IMR-90 (cell line): Measurements from ENCODE around the gene GRB2. TPM values are rescaled to one million over a fixed set of nuclear protein-coding genes. Genes with fewer than 3 reads are reported as not detected.

Experiments used
- ATAC-seq: fragments of 200-7000 bp; cut with Tn5 transposase; 2 replicates; pipeline ENCODE4 v1.9.1; 2020; ENCODE audit warnings: low read depth, mild to moderate bottlenecking, moderate library complexity
- BruUV-seq: library from RNA; stranded (reverse); fragments of 400-500 nt; replicated peaks from 2 replicates; lab custom pipeline; 2021; lab: Mats Ljungman, UMichigan
- CTCF ChIA-PET: fragments of 300-600 bp; formaldehyde crosslinking; extraction: SDS; loops from one replicate; lab custom pipeline; 2021; ENCODE audit warnings: antibody characterized with exemption; lab: Yijun Ruan, JAX
- POLR2A ChIA-PET: fragments of 300-600 bp; sonication (Branson Sonifier 250); formaldehyde crosslinking; loops from one replicate; lab custom pipeline; 2022; ENCODE audit warnings: antibody characterized with exemption; ENCODE audit not compliant: unreplicated experiment; lab: Charles Lee
- DNase-seq: peaks from one replicate; pipeline ENCODE4 v3.0.0; 2013
- H2AFZ ChIP-seq: replicated peaks from 2 replicates; pipeline ENCODE3; 2013; ENCODE audit warnings: low read length, mild to moderate bottlenecking; ENCODE audit not compliant: poor library complexity
- H2AK5ac ChIP-seq: 2 replicates; pipeline ENCODE4 v1.6.1; 2013; ENCODE audit warnings: low read depth, low read length, inconsistent platforms
- H2AK9ac ChIP-seq: replicated peaks from 2 replicates; pipeline ENCODE3; 2013; ENCODE audit warnings: mild to moderate bottlenecking, low read depth, low read length, moderate library complexity; ENCODE audit not compliant: poor library complexity
- H2BK120ac ChIP-seq: 2 replicates; pipeline ENCODE4 v1.6.1; 2013; ENCODE audit warnings: low read depth, low read length, inconsistent platforms
- H2BK15ac ChIP-seq: 3 replicates; pipeline ENCODE4 v1.6.1; 2013; ENCODE audit warnings: low read depth, low read length, inconsistent platforms
- H2BK20ac ChIP-seq: 2 replicates; pipeline ENCODE4 v1.6.1; 2013; ENCODE audit warnings: low read depth, mild to moderate bottlenecking, inconsistent platforms, low read length, moderate library complexity
- H2BK5ac ChIP-seq: 2 replicates; pipeline ENCODE4 v1.6.1; 2013; ENCODE audit warnings: mild to moderate bottlenecking, low read depth, low read length, inconsistent platforms; ENCODE audit not compliant: poor library complexity, severe bottlenecking
- H3K14ac ChIP-seq: replicated peaks from 2 replicates; pipeline ENCODE4 v1.6.1; 2013; ENCODE audit warnings: low read depth, low read length, inconsistent platforms
- H3K18ac ChIP-seq: 2 replicates; pipeline ENCODE4 v1.6.1; 2013; ENCODE audit warnings: low read depth, low read length, control low read depth
- H3K23ac ChIP-seq: 2 replicates; pipeline ENCODE4 v1.6.1; 2013; ENCODE audit warnings: low read depth, low read length, inconsistent platforms
- H3K27ac ChIP-seq: 2 replicates; pipeline ENCODE4 v1.5.1; 2013; ENCODE audit warnings: mild to moderate bottlenecking, control low read depth, low read length; ENCODE audit not compliant: insufficient read depth
- H3K27me3 ChIP-seq: 2 replicates; pipeline ENCODE4 v1.6.1; 2013; ENCODE audit warnings: low read length; ENCODE audit not compliant: control insufficient read depth, insufficient read depth
- H3K36me3 ChIP-seq: 2 replicates; pipeline ENCODE4 v1.6.1; 2013; ENCODE audit warnings: low read length, mixed read lengths; ENCODE audit not compliant: control insufficient read depth, insufficient read depth
- H3K4ac ChIP-seq: 2 replicates; pipeline ENCODE4 v1.6.1; 2013; ENCODE audit warnings: low read depth, low read length, inconsistent platforms
- H3K4me1 ChIP-seq: 2 replicates; pipeline ENCODE4 v1.6.1; 2013; ENCODE audit warnings: low read length, mixed read lengths; ENCODE audit not compliant: control insufficient read depth, insufficient read depth
- H3K4me2 ChIP-seq: 2 replicates; pipeline ENCODE4 v1.6.1; 2013; ENCODE audit warnings: low read depth, mild to moderate bottlenecking, control low read depth, low read length, moderate library complexity
- H3K4me3 ChIP-seq: 2 replicates; pipeline ENCODE4 v1.5.1; 2013; ENCODE audit warnings: low read depth, mild to moderate bottlenecking, control low read depth, low read length, moderate library complexity; ENCODE audit not compliant: insufficient read depth
- H3K56ac ChIP-seq: 2 replicates; pipeline ENCODE4 v1.6.1; 2013; ENCODE audit warnings: low read length, inconsistent platforms; ENCODE audit not compliant: insufficient read depth; ENCODE audit errors: extremely low read depth
- H3K79me1 ChIP-seq, 2 experiments: 2 replicates each; pipeline ENCODE4 v1.6.1; 2013; ENCODE audit warnings: low read length in 2 of 2, inconsistent platforms in 1 of 2, low read depth in 1 of 2
- H3K9ac ChIP-seq: 2 replicates; pipeline ENCODE4 v1.6.1; 2013; ENCODE audit warnings: low read depth, low read length, control low read depth
- H3K9me1 ChIP-seq: 2 replicates; pipeline ENCODE4 v1.6.1; 2013; ENCODE audit warnings: low read length, inconsistent platforms; ENCODE audit not compliant: insufficient read depth
- H3K9me3 ChIP-seq: 2 replicates; pipeline ENCODE4 v1.6.1; 2013; ENCODE audit warnings: low read length; ENCODE audit not compliant: control insufficient read depth, insufficient read depth
- H4K20me1 ChIP-seq: 2 replicates; pipeline ENCODE4 v1.6.1; 2013; ENCODE audit warnings: low read length, inconsistent platforms; ENCODE audit not compliant: insufficient read depth
- H4K5ac ChIP-seq: 2 replicates; pipeline ENCODE4 v1.6.1; 2013; ENCODE audit warnings: mild to moderate bottlenecking, low read depth, low read length, control low read depth
- H4K8ac ChIP-seq, 2 experiments: 2 replicates each; pipeline ENCODE4 v1.6.1; 2013; ENCODE audit warnings: low read depth in 2 of 2, low read length in 2 of 2, control low read depth in 1 of 2, inconsistent platforms in 1 of 2
- H4K91ac ChIP-seq: 2 replicates; pipeline ENCODE4 v1.6.1; 2013; ENCODE audit warnings: low read depth, low read length, inconsistent platforms; ENCODE audit not compliant: insufficient read depth
- CEBPB ChIP-seq: IDR thresholded peaks from 2 replicates; pipeline ENCODE4 v1.6.1; 2012; ENCODE audit warnings: low read depth, low read length, improper control_type of control experiment
- CHD1 ChIP-seq: IDR thresholded peaks from 2 replicates; pipeline ENCODE4 v1.6.1; 2012; ENCODE audit warnings: low read depth, low read length, improper control_type of control experiment
- CTCF ChIP-seq: conservative IDR thresholded peaks from 2 replicates; pipeline ENCODE4 v1.5.1; 2012; ENCODE audit warnings: mild to moderate bottlenecking, low read depth, low read length, improper control_type of control experiment
- MXI1 ChIP-seq: IDR thresholded peaks from 2 replicates; pipeline ENCODE4 v1.6.1; 2012; ENCODE audit warnings: low read depth, mild to moderate bottlenecking, low read length, moderate library complexity, borderline replicate concordance
- RAD21 ChIP-seq: IDR thresholded peaks from 2 replicates; pipeline ENCODE4 v1.6.1; 2012; ENCODE audit warnings: low read length, improper control_type of control experiment
- RCOR1 ChIP-seq: IDR thresholded peaks from 2 replicates; pipeline ENCODE4 v1.6.1; 2012; ENCODE audit warnings: mild to moderate bottlenecking, low read length, improper control_type of control experiment; ENCODE audit not compliant: insufficient replicate concordance
- RFX5 ChIP-seq: IDR thresholded peaks from 2 replicates; pipeline ENCODE4 v1.8.0; 2012; ENCODE audit warnings: low read depth, mild to moderate bottlenecking, low read length, moderate library complexity
- WGBS, 2 experiments: methylation state at CpG; one replicate each; pipeline versions ENCODE4 v1.1.5 to v1.1.7; 2013; ENCODE audit warnings: missing lambda C conversion rate in 2 of 2; ENCODE audit not compliant: insufficient read length in 1 of 2; ENCODE audit errors: extremely low coverage in 2 of 2; 5-methylcytosine and 5-hydroxymethylcytosine counted together
- dilution Hi-C: fragments of 300-500 bp; cut with HindIII; formaldehyde crosslinking; loops from one replicate; pipeline ENCODE4 v1.14.3; 2018; ENCODE audit warnings: low sequenced_read_pairs; ENCODE audit not compliant: unreplicated experiment
- in situ Hi-C: fragments of 300-500 bp; cut with MboI; formaldehyde crosslinking; loops from 3 replicates; pipeline ENCODE4 v1.14.3; 2019; ENCODE audit warnings: low sequenced_read_pairs, inconsistent platforms, mixed read lengths
- intact Hi-C: fragments of 100-400 bp; cut with micrococcal nuclease; formaldehyde crosslinking; loops from 2 replicates; pipeline ENCODE4 v1.10.0; 2022
- polyA plus RNA-seq, 3 experiments: library from polyadenylated mRNA; depleted of rRNA; stranded (reverse); fragments of >200 nt; gene quantifications; 2 replicates each; pipeline ENCODE4 v1.2.3, GENCODE V29; 2012; ENCODE audit warnings: low replicate concordance in 1 of 3
- total RNA-seq: library from RNA; depleted of rRNA; stranded (reverse); fragments of >200 nt; gene quantifications from 2 replicates; pipeline ENCODE4 v1.2.3, GENCODE V29; 2012
- TF ChIP-seq, protein P1 (sequence below): fragments of 150-350 bp; IDR thresholded peaks from 2 replicates; pipeline ENCODE4 v1.6.1; 2016; ENCODE audit warnings: low read depth, mild to moderate bottlenecking, low read length, moderate library complexity, borderline replicate concordance

Gene GRB2
- total and polyA plus RNA-seq, 2 of the 4 experiments (the other 2 are of a cell fraction): 49.3 to 62.1 TPM

DNA sequence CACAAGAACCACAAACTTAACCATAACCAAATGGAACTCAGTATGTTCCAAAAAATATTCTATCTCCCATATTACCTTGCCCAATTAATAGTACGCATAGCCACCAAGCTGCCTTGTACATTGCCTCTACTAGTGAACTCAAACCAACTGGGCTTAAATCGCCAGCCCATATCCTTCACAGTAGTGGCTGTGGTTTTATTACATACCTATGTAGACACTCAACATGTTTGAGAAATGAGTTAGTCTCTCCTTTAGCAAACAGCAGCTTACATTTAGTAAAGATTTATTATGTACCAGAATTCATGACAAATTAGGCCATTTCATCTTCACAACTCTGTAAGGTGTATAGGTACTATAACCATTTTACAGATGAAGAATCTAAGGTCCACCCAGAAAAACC is 41.4 kb downstream of the GRB2 start:
- Histone ChIP-seq H3K23ac (no peak overlapping the region), H3K4me3 (no peak overlapping the region), H3K4me1 (peaks cover 15% of the 10 kb centered on the region), H3K79me1 (peaks cover 39 to 90% of the 10 kb centered on the region in 2 experiments), H2BK20ac (no peak overlapping the region), H3K27me3 (no peaks in the 10 kb centered on the region), H3K9ac (no peak overlapping the region), H3K9me1 (peaks cover 16% of the 10 kb centered on the region), H4K8ac (no peak overlapping the region), H3K18ac (no peak overlapping the region; the same call in 1 of the 2 replicates), H3K4me2 (peak overlapping the region; percentile 50; the same call in 1 of the 2 replicates), H4K91ac (no peak overlapping the region), H4K20me1 (peaks cover 97% of the 10 kb centered on the region), H3K56ac (no peak overlapping the region), H2BK15ac (no peak overlapping the region), H2AK9ac (no peak overlapping the region), H3K9me3 (no peaks in the 10 kb centered on the region), H4K5ac (no peak overlapping the region), H2AFZ (no peak overlapping the region), H3K14ac (no peak overlapping the region; the same call in 1 of the 2 replicates), H3K27ac (no peak overlapping the region), H3K4ac (no peak overlapping the region), H2AK5ac (no peak overlapping the region), H2BK120ac (no peak overlapping the region), H3K36me3 (no peaks in the 10 kb centered on the region), H2BK5ac (peak overlapping the region; percentile 42)
- CTCF ChIA-PET: interaction anchor here (1.2 kb wide), 2 partner anchors 16 to 41 kb away, joined by 3 to 7 read pairs; no protein-coding TSS in a partner anchor
- in situ Hi-C loops: no loop called here
- intact Hi-C loops: loop anchor here (5.0 kb wide), 2 partner anchors 37 to 38 kb away; no protein-coding TSS in a partner anchor
- no CpG with 5 or more reads among the region's 2 CpGs for WGBS, 2 experiments
- no TSS peak for BruUV-seq
- dilution Hi-C loops: no loop called here
- DNase-seq (peak; percentile 84), ATAC-seq (peak; percentile 86)
- TF ChIP-seq CTCF (no peak), RCOR1 (no peak), CHD1 (no peak), RAD21 (no peak), MXI1 (no peak), RFX5 (no peak), CEBPB (peak; percentile 31; the same call in 1 of the 2 replicates)
- TF ChIP-seq, protein P1, sequence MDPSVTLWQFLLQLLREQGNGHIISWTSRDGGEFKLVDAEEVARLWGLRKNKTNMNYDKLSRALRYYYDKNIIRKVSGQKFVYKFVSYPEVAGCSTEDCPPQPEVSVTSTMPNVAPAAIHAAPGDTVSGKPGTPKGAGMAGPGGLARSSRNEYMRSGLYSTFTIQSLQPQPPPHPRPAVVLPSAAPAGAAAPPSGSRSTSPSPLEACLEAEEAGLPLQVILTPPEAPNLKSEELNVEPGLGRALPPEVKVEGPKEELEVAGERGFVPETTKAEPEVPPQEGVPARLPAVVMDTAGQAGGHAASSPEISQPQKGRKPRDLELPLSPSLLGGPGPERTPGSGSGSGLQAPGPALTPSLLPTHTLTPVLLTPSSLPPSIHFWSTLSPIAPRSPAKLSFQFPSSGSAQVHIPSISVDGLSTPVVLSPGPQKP: no peak
- POLR2A ChIA-PET: no interaction called here
